Stomach smooth muscle (tissue), 2 donors: ENCODE data around the gene CDC14A.
"Not testable (repeated sequence)": the region's sequence is repeated elsewhere in the genome, so short reads cannot be mapped to it uniquely, and the experiment has no call there.

Experiments
- H3K27ac ChIP-seq: one replicate; pipeline ENCODE4 v1.7.0; 2013; ENCODE audit warnings: mild to moderate bottlenecking, low read length, inconsistent platforms
- H3K27me3 ChIP-seq, 2 donors: one replicate each; pipeline ENCODE4 v1.7.0; 2013; ENCODE audit warnings: low read length in 2 of 2; ENCODE audit not compliant: insufficient read depth in 2 of 2, control insufficient read depth in 1 of 2
- H3K36me3 ChIP-seq, 2 donors: one replicate each; pipeline ENCODE4 v1.7.0; 2013; ENCODE audit warnings: low read length in 2 of 2; ENCODE audit not compliant: control insufficient read depth in 2 of 2, insufficient read depth in 2 of 2
- H3K4me1 ChIP-seq: one replicate; pipeline ENCODE4 v1.7.0; 2013; ENCODE audit warnings: low read length; ENCODE audit not compliant: control insufficient read depth, insufficient read depth
- H3K4me3 ChIP-seq, 2 donors: one replicate each; pipeline ENCODE4 v1.7.0; 2013; ENCODE audit warnings: low read length in 2 of 2
- H3K9ac ChIP-seq, 2 donors: one replicate each; pipeline ENCODE4 v1.7.0; 2013; ENCODE audit warnings: low read length in 2 of 2, mild to moderate bottlenecking in 1 of 2
- H3K9me3 ChIP-seq, 2 donors: one replicate each; pipeline ENCODE4 v1.7.0; 2013; ENCODE audit warnings: low read length in 2 of 2; ENCODE audit not compliant: control insufficient read depth in 2 of 2
- donor health status: healthy.
- donor health status: Pancreatic carcinoma.

The CDC14A gene

DNA sequence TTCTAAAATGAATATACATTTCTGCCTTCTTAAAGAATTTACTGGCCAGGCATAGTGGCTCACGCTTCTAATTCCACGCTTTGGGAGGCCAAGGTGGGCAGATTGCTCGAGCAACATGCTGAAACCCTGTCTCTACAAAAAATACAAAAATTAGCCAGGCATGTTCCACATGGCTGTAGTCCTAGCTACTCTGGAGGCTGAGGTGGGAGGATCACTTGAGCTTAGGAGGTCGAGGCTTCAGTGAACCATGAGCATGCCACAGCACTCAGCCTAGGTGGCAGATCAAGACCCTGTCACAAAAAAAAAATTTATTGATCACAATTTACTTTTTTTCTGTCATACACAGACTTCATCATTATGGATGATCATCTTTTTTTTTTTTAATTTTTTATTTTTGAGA is 11.5 kb downstream of the CDC14A start:
- no peaks in the 10 kb centered on the region for H3K36me3 ChIP-seq
- no peaks in the 10 kb centered on the region for H3K4me1 ChIP-seq
- no peaks in the 10 kb centered on the region for H3K27me3 ChIP-seq
- H3K27ac ChIP-seq = no peak overlapping the region
- no peaks in the 10 kb centered on the region for H3K9me3 ChIP-seq
- H3K9ac ChIP-seq = no peak overlapping the region
- no peak overlapping the region for H3K4me3 ChIP-seq

DNA sequence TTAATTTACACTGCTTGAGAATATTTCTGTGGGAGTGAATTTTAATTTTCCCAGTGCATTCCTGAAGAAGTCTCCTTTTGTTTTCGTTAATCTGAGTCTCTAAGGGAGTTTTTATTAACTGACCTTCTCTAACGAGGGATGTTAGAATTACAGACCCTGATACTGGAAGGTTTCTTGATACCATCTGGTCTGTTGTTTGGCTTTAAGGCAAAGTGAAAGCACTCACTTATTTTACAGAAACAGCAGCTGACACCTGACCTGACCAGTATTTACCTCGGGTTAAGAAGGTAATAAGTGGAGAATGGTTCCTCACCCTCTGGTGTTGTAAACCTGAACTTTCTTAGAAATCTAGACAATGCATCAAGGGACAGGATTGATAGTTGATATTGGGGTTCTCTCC is 12.4 kb downstream of the CDC14A start:
- Histone ChIP-seq H3K36me3 (no peaks in the 10 kb centered on the region), H3K27me3 (no peaks in the 10 kb centered on the region), H3K9me3 (no peaks in the 10 kb centered on the region), H3K4me1 (no peaks in the 10 kb centered on the region), H3K9ac (no peak overlapping the region), H3K27ac (no peak overlapping the region), H3K4me3 (no peak overlapping the region)

DNA sequence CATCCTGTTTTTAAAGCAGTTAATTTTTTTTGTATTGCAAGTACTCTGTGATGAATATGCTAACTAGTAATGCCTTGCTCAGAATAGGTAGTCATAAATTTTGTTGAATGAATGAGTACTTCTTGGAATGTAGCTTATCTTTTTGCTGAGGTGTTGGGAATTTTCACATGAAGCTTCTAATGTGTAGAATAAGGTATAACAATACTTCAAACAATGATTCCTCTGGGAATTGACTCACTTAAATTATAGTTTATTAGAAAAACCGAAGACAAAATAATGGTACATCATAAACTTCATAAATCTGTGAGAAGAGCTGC is 13.9 kb downstream of the CDC14A start:
- no peak overlapping the region for H3K27ac ChIP-seq
- H3K9me3 ChIP-seq = no peaks in the 10 kb centered on the region
- H3K4me1 ChIP-seq = no peaks in the 10 kb centered on the region
- no peak overlapping the region for H3K4me3 ChIP-seq
- no peaks in the 10 kb centered on the region for H3K27me3 ChIP-seq
- H3K9ac ChIP-seq = no peak overlapping the region
- no peaks in the 10 kb centered on the region for H3K36me3 ChIP-seq

- H3K4me3 ChIP-seq, H3K9ac ChIP-seq, H3K36me3 ChIP-seq, H3K27ac ChIP-seq, H3K4me1 ChIP-seq, H3K9me3 ChIP-seq, H3K27me3 ChIP-seq: not testable (repeated sequence)
These were observed 17.0 kb downstream of the CDC14A start for GRCh38 chr1:100369339-100369738.

DNA sequence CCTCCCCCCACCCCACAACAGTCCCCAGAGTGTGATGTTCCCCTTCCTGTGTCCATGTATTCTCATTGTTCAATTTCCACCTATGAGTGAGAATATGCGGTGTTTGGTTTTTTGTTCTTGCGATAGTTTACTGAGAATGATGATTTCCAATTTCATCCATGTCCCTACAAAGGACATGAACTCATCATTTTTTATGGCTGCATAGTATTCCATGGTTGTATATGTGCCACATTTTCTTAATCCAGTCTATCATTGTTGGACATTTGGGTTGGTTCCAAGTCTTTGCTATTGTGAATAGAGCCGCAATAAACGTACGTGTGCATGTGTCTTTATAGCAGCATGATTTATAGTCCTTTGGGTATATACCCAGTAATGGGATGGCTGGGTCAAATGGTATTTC is 21.6 kb downstream of the CDC14A start:
- not testable (repeated sequence) for H3K4me3 ChIP-seq, H3K27me3 ChIP-seq

GRCh38 chr1:100376890-100377289 is 24.6 kb downstream of the CDC14A start:
- not testable (repeated sequence) for H3K36me3 ChIP-seq, H3K27me3 ChIP-seq, H3K4me1 ChIP-seq, H3K4me3 ChIP-seq, H3K27ac ChIP-seq, H3K9ac ChIP-seq, H3K9me3 ChIP-seq

More for the DNA sequence above, 21.6 kb downstream of the CDC14A start:
- H3K4me1 ChIP-seq, H3K9me3 ChIP-seq, H3K27ac ChIP-seq, H3K36me3 ChIP-seq, H3K9ac ChIP-seq: not testable (repeated sequence)

DNA sequence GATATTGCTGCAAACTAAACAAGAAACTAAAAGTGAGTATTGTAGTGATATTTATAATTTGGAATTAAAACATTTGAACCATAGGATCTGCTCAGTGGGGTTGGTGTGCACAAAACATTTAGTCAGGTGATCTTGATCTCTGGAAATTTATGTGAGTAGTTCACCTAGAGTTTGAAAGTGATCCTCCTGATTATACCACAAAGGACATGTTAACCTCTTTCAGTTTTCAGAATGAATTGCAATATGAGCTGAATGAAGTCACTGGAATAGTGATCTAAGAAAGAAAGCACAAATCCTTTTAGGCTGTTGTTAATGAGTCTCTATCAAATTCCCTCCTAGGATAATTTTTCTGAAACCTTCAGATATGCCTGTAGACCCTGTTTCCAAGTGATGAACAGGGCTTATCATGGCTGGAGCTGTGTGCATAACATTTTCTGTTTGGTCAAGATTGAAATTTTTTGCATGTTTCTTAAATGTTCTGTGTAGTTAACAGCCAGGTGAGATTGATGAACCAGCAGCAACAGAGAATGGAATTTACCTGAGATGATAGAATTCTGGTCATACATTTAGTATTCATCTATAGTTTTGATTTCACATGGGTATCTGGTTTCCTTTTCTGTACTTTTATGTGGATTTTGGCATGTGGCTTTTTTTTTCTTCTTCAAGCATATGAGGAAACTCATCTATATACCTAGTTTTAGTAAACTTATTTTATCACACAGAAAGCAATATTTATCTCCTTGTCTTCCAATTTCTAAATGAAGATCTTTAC is 25.5 kb downstream of the CDC14A start:
- H3K9ac ChIP-seq = no peak overlapping the region
- no peaks in the 10 kb centered on the region for H3K9me3 ChIP-seq
- H3K36me3 ChIP-seq = no peaks in the 10 kb centered on the region
- H3K27ac ChIP-seq = no peak overlapping the region
- H3K27me3 ChIP-seq = no peaks in the 10 kb centered on the region
- H3K4me3 ChIP-seq = no peak overlapping the region
- no peaks in the 10 kb centered on the region for H3K4me1 ChIP-seq

DNA sequence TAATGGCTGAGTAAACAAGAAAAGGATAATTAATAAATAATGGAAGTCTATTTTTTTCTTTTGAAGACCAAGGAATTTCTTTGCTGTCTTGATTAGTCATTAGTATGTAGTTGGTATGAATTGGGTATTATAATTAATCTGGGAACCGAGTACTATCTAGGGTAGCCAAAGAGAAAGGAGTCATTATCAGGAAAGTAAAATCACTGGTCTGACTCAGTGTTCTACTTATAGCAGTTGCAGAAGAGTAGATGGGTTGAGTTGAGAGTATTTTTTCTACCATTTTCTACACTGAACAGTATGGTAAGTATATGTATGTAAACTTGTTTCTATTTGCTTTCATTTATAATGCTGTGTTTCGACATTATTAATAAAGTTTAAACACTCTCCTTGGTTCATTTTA is 26.6 kb downstream of the CDC14A start:
- no peak overlapping the region for H3K9ac ChIP-seq
- H3K27ac ChIP-seq = no peak overlapping the region
- no peaks in the 10 kb centered on the region for H3K27me3 ChIP-seq
- H3K36me3 ChIP-seq = no peaks in the 10 kb centered on the region
- no peak overlapping the region for H3K4me3 ChIP-seq
- H3K4me1 ChIP-seq = no peaks in the 10 kb centered on the region
- no peaks in the 10 kb centered on the region for H3K9me3 ChIP-seq

DNA sequence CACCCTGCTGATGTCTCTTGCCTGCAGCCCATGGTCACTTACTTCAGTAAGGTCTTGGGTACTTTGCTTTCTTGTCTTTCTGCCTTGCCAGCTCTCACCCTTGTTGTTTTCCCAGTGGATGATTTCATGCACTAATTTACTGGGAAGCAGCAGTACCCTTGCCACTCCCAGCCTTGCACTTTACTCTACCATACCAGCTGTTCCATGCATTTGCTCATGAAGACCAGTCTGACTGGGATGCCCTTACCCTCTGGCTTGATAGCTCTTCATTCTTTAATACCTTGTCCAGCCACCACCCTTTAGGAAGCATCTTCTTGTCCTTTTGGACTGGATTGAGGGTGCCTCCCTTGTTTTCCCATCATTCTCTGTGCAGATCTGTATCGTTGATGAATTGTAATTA is 28.3 kb downstream of the CDC14A start:
- Histone ChIP-seq H3K4me3 (no peak overlapping the region), H3K4me1 (no peaks in the 10 kb centered on the region), H3K27me3 (no peaks in the 10 kb centered on the region), H3K9ac (no peak overlapping the region), H3K9me3 (no peaks in the 10 kb centered on the region), H3K27ac (no peak overlapping the region), H3K36me3 (no peaks in the 10 kb centered on the region)

- no peak overlapping the region for H3K4me3 ChIP-seq
- no peaks in the 10 kb centered on the region for H3K36me3 ChIP-seq
- no peaks in the 10 kb centered on the region for H3K27me3 ChIP-seq
- H3K9ac ChIP-seq = no peak overlapping the region
- H3K9me3 ChIP-seq = no peaks in the 10 kb centered on the region
- no peaks in the 10 kb centered on the region for H3K4me1 ChIP-seq
- no peak overlapping the region for H3K27ac ChIP-seq
These were observed 30.4 kb downstream of the CDC14A start for GRCh38 chr1:100382657-100383056.

GRCh38 chr1:100383743-100384405 is 31.6 kb downstream of the CDC14A start:
- no peak overlapping the region for H3K27ac ChIP-seq
- H3K9ac ChIP-seq = no peak overlapping the region
- H3K36me3 ChIP-seq = no peaks in the 10 kb centered on the region
- no peaks in the 10 kb centered on the region for H3K27me3 ChIP-seq
- no peaks in the 10 kb centered on the region for H3K9me3 ChIP-seq
- no peaks in the 10 kb centered on the region for H3K4me1 ChIP-seq
- no peak overlapping the region for H3K4me3 ChIP-seq
